Activated effector memory CD4-positive, alpha-beta T cell treated with anti-CD3 and anti-CD28 coated beads, Interleukin-2, amount 50 U/mL, for 16 hours (primary cell): ENCODE data around the gene MCC.

ENCODE experiments used
- DNase-seq: peaks from one replicate; pipeline ENCODE4 v3.0.0-alpha.2; 2020

The MCC gene

DNA sequence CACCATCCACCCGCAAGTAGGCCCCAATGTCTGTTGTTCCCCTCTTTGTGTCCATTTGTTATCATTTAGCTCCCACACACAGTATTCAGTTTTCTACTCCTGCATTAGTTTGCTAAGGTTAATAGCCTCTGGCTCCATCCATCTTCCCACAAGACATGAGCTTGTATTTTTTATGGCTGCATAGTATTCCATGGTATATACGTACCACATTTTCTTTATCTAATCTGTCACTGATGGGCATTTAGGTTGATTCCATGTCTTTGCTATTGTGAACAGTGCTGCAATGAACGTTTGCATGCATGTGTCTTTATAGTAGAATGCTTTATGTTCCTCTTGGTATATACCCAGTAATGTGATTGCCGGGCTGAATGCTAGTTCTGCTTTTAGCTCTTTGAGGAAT, 361.2 kb downstream of the MCC start:
- no peak for DNase-seq

- DNase-seq: no peak
Measured at GRCh38 chr5:113125371-113125770, 362.9 kb downstream of the MCC start.

DNA sequence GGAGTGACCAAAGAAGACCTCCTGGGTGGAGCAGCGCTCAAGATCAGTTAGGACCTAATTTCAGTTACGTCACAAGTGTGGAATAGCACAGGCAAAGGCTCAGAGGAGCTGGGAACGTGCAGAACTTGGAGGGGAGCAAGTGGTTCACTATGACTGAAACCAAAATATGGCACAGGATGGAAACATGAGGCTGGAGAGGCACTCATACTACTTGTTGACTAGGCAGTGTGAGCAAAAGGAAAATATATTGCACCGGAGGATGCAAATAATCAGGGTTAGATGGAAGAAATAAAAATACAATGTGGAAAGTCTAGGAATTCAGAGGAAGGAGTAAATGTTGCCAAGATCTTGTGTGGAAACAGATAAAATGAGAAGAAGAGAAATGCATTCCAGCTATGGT, 363.3 kb downstream of the MCC start:
- DNase-seq: no peak

DNA sequence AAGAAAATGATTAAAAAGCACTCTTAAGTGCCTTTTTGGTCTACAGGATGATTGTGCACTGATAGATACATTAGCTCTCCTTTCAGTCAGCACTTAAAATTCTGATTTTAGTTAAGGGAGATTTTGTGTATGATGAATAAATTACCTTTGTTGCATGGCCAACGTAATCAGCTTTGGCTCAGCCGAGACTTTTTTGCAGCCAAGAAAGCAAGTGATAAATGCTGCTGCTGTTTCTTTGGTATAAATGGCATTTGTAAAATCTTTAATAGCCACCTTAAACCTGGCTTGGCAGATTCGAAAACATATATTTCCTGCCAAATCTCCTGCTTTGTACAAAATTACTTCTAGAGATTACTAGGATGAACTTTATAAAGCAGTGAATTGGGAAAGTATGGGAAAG, 364.0 kb downstream of the MCC start:
- no peak for DNase-seq

GRCh38 chr5:113123618-113124017, 364.6 kb downstream of the MCC start:
- DNase-seq: no peak

- DNase-seq: no peak
Measured at GRCh38 chr5:113122053-113122452, 366.2 kb downstream of the MCC start.

- DNase-seq: no peak
Measured at GRCh38 chr5:113119246-113119924, 368.9 kb downstream of the MCC start.

DNA sequence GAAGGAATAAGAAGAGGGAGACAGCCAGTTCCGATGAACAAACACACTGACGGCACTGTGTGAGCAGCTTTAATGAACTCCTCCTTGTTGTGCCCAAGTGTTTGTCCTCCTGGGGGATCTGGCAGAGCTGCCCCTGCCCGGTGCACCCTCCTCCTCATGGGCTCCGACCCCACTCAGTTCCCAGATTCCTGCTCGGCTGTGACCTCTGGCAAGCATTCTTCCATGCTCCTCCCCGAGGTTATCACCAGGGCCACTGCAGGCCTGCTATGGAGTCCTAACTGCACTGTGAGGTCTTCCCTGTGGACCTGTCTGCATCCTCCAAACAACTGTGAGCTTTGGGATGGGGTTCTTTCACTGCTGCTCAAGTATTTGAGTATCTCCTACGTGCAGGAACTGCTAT, 369.5 kb downstream of the MCC start:
- DNase-seq: no peak

- DNase-seq: no peak
Measured at GRCh38 chr5:113118298-113118697, 370.0 kb downstream of the MCC start.

DNA sequence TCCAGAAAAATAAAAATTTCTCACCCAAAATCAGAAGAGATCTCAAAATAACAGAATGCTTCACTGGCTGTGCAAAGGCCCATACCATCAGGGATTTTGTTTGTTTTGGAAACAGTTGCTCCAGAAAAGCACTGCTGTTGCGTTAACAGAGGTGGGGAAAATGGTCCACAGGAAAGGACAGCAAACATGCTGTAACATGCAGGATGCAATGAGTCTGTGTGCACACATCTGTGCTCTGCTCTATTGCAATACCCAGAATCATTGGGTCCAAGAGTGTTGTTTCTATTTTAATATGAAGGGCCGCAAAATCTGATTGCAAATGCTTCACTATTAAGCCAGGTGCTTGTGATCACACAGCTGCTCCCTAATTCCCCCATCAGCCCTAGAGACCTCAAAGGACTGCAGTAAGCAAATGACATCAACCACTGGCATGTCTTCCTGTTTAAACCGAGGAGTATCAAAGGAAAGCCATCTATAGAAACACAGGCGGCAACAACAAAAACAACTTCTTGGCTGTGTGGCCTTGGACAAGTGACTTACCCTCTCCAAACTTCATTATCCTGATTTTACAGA, 370.6 kb downstream of the MCC start:
- DNase-seq: no peak

DNA sequence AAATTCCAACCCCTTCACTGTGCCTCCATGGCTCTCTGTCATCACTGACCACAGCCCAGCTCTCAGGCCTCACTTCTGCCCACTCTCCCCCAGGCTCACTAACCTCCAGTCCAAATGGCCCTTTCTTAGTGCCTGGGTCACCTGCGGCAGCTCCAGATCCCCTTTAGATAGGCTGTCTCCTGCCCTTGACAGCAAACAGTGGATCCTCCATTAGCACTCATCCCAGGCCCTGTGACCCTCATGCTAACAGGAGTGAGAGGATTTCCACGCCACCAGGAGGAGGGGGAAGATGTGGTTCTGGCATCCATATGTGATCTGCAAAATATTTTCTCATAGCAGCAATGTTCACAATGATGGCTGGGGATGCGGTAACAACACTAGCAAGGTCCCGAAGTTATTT, 372.3 kb downstream of the MCC start:
- DNase-seq: no peak

DNA sequence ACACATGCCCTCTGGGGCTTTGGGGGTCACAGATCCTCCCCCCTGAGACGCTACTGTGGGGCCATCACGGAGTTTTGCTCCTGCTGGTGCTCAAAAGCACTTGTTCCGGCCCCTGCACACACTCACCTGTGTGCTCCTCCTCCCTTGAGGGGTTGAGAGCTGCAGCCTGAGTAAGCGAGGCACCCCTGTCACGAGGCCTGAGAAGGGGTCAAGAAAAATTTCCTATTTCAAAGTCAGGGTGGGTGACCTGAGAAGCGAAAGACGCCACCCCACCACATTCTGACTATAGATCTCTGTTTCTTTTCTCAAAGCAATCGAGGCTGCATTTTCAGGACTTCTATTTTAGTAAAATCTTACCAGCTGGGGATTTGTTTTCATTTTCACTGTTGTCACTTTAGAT, 373.2 kb downstream of the MCC start:
- DNase-seq: no peak

DNA sequence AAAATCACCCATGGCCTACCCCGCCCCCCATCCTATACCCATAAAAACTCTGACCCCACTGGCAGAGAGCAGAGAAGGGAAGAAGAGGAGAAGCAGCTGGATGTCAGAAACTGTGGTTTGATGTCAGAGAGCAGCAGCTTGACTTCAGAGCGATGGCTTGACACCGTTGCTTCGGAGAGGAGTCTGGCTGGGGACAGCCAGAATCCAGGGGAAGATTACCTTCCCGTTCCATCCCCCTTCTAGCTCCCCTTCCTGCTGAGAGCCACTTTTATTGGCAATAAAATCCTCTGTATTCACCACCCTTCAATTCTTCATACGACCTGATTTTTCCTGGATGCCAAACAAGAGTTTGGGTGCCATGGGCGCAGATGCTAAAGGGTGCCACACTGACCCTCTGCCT, 373.7 kb downstream of the MCC start:
- DNase-seq: no peak

GRCh38 chr5:113112435-113112834, 375.8 kb downstream of the MCC start:
- no peak for DNase-seq

DNA sequence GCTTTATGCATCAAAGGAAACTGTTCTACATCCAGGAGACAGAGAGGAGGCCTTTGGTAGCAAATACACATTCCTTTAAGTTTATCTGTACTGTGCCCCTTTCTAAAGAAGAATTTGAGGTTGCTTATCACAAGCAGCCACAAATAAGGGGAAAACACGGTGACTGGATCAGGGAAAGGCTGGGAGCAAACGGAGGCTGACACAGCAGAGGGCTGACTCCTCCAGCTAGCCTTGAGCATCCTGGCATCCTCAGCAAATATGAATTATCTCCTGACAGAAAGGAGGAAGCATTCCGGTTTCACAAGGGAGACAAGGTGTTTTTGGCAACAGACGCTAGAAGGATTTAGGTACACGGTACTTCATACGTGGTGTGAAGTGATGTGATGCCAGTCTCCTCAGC, 378.1 kb downstream of the MCC start:
- no peak for DNase-seq

GRCh38 chr5:113109344-113109743, 378.9 kb downstream of the MCC start:
- no peak for DNase-seq

- DNase-seq: no peak
Measured at GRCh38 chr5:113108485-113108884, 379.8 kb downstream of the MCC start.

GRCh38 chr5:113106821-113107220, 381.4 kb downstream of the MCC start:
- no peak for DNase-seq

GRCh38 chr5:113105693-113106280, 382.5 kb downstream of the MCC start:
- no peak for DNase-seq

- no peak for DNase-seq
Measured at GRCh38 chr5:113103330-113103729, 384.9 kb downstream of the MCC start.

GRCh38 chr5:113102121-113102531, 386.1 kb downstream of the MCC start:
- no peak for DNase-seq

GRCh38 chr5:113100981-113101380, 387.3 kb downstream of the MCC start:
- no peak for DNase-seq

- DNase-seq: no peak
Measured at GRCh38 chr5:113099822-113100221, 388.4 kb downstream of the MCC start.

DNA sequence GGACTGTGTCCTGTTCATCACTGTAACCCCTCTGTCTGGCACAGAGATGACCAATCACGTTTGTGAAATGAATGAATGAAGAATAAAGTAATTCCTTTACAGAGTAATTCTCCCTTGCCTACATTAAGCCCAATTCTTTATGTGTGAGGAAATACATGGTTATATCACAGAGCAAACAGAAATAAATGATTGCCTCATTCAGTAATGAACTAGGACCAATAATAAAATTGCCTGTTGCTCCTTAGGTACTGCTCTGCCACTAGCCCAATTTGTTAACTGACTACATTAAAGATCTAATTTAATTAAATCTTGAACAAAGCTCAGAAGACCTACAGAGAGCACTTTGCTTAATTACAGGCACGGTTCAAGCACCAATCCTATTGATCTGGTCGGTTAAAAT, 389.9 kb downstream of the MCC start:
- no peak for DNase-seq

GRCh38 chr5:113095831-113096230, 392.4 kb downstream of the MCC start:
- no peak for DNase-seq
